OCI-M2 (cell line): Measurements from ENCODE around the gene EFTUD2.
"Not testable (repeated sequence)": the region's sequence is repeated elsewhere in the genome, so short reads cannot be mapped to it uniquely, and the experiment has no call there.

Experiments
- DNase-seq: peaks from one replicate; lab custom pipeline; 2025; ENCODE audit not compliant: unreplicated experiment; lab: John Stamatoyannopoulos, UW

EFTUD2 gene

DNA sequence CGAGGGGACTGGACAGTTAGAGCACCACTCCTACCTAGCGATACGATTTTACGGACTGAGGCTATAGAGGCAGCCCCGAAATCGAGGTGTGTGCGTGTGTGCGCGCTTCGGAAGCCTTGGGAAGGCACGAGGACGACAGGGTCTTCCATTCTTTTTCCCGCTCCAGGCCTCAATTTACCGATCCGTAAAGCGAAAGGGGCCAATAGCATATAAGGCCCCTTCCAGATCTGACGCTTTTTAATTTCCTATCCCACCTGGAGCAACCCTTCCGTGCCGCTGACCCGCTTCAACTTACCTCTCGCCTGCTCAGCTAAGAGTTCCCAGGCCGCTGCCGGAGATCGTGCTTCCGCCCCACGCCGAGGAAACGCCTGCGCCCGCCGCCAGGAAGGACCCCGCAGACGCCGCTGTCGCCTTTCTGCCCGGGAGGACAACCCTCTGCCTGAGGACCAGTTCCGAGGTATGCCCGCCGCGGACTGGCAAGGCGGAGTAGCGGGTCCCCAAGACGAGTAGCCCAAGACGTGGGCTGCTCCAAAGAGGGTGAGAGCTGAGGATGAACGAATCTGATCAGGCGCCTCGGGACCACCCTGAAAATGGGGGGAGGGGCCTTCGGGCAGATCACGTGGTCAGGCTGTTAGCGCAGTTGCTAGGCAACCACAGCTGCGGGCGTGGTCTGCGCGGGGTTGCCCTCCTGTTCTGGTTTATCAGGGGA is at the start of gene EFTUD2:
TSS of gene EFTUD2 (minus strand) at position 372 of the 709 bp plus-strand sequence. CDS start 4,924 bp downstream, outside the sequence.
- DNase-seq, result peak; percentile 54

DNA sequence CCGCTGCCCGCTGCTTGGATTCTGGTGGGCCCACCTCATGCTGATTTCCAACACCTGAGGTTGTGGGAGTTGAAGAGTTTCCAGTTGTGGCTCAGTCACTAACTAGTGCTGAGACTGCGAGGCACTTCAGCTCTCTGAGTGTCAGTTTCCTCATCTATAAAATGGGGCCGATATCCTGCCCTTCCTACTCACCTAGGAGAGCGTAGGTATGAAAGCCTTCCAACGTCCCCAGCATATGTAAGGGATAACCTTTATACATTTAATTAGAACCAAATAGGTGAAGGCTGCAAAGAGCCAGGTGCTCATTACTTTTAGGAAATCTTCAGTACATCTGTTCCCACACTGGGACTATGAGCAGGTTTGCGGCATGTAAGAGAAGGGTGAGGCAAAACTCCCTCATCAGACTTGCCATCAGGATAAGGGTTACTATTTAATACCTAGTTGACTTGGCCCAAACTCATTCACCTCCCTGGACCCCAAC is 49.1 kb upstream of the EFTUD2 start:
- no peak for DNase-seq

DNA sequence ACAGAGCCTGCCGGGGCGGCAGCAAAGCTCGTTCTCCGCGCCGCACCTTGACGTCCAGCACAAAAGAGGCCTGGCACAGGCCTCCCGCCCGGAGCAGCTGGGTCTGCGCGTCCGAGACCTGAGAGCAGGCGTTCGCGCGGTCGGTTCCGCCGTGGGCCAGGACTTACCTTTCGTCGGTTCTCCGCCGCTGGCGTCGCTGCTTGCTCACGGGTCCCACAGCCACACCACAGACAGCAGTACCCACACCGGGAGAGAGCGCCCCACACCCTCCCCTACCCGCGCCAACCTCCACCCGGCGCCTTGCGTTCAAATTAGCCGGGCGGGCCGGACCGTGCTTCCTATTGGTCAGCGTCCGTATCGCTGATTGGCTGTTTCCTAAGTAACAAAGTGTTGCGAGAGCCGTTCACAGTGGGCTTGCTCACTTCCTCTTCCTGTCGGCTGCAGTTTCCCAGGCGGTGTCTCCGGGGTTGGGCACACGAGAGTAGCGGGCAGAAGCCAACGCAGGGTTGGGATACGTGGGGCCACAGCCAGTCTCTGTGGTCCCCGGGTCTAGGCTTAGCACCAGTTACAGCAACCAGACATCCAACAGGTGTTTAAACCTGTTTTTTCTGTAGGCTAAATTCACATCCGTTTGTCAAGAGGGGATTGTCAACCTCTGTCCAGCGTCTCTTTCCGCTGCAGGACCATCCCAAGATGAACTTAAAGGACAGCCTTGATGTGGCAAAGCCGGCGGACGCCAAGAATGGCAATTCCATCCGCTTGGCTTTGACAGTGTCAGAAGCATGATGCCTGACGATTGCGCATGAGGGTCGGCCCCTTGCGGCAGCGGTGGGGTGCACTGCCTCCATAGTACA is 48.4 kb upstream of the EFTUD2 start, which contains the start of gene KIF18B:
TSS of gene KIF18B (minus strand) at position 313 of the 854 bp plus-strand sequence. CDS start 11,429 bp downstream, outside the sequence.
- DNase-seq, result peak; percentile 60

DNA sequence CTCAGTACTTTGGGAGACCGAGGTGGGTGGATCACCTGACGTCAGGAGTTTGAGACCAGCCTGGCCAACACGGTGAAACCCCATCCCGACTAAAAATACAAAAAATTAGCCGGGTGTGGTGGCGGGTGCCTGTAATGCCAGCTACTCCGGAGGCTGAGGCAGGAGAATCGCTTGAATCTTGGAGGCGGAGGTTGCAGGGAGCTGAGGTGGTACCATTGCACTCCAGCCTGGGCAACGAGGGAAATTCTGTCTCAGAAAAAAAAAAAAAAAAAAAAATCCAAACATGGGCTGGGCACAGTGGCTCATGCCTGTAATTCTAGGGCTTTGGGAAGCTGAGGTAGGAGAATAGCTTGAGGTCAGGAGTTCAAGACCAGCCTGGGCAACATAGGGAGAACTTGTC is 46.4 kb upstream of the EFTUD2 start:
- DNase-seq, result not testable (repeated sequence)

DNA sequence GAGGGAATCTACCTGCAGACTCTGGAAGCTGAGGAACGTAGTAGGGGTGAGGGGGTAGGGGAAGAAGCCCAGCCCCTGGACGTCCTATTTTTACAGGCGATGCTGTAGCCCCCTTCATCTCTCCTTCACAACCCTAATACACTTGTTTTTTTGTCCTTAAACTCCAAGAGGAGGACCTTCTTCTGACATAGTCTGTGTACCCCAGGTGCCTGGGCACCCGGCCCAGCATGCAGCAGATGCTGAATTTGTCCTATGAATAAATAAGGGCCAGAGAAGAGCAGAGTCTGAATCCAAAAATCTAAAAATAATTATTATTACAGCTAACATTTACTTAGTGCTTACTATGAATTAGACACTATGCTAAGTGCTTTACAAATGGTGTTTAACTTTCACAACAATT is 43.2 kb upstream of the EFTUD2 start:
- no peak for DNase-seq

DNA sequence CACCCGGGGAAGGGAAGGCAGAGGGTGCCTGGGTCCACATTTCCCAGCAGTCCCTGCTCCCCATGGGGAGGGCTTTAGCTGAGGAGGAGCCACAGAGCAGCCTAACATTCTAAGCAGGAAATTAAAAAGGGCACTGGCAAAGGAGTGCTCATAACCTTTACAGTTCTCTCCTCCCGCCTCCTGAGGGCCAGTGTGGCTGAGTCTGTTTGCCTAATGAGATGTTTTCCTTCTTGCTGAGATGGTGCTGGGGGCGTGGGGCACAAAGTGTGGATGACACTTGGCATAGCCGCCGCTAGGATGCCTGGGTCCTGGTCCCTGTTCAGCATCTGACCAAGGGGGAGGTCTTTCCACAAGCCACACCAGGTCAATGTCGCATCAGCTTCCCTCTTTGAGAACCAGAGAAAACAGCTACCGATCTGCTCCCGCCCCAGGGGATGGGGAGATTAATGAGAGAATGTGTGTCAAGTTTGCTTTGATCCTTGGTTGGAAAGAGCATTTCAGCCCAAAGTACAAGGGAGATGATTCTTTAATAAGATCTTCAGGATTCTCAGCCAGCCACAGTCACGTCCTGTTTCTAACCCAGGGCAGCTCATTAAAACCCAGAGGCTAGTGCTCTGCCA is 42.6 kb upstream of the EFTUD2 start:
- no peak for DNase-seq

DNA sequence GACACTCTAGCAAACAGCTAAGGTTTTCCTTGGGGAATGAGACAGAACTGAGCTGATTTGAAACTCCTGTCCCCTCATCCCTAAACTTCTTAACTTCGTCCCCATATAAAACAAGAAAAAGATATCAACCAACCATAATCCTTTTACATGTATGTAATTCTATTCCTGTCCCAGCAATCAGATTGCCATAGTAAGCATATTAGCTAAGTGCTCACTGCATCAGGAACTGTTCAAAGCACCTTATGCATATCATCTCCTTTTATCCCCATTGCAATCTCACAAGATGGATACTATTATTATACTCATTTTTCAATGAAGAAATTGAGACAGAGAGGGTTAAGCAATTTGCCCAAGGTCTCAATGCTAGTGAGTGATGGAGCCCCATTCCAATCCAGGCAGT is 41.5 kb upstream of the EFTUD2 start:
- DNase-seq, result no peak

DNA sequence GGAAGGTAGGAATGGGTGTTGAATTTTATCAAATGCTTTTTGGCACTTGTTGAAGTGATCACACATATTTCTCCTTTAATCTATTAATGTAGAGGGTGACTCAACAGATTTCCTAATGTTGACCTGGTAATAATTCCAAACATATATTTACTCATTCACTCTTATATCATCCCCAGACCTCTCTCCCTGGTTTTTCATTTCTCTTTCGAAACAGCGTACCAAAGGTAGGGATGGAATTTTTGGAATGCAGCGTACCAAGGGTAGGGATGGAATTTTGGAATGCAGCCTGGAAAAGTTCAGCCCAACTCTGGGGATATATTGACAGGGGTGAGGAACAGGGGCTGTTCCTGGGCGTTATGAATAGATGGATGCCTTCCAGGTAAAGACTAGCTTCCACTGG is 41.1 kb upstream of the EFTUD2 start:
- DNase-seq, result no peak

DNA sequence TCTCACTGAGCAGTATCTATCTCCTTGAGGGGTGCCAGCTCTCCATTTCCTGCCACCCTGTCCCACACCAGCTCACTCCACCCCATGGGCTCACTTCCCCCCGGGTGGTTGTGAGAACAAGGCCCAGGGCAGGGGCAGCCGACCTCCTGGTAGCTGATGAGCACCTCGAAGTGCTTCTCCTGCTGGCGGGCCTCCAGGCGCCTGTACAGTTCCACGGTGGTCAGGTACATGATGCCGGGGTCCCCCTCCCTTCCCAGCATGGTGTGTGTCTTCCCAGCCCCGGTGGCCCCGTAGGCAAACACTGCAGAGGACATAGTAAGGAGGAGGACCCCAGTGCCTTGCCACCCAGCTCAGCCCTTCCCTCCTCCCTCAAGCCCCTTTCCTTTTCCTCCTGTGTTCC is 35.9 kb upstream of the EFTUD2 start:
- DNase-seq, result no peak

DNA sequence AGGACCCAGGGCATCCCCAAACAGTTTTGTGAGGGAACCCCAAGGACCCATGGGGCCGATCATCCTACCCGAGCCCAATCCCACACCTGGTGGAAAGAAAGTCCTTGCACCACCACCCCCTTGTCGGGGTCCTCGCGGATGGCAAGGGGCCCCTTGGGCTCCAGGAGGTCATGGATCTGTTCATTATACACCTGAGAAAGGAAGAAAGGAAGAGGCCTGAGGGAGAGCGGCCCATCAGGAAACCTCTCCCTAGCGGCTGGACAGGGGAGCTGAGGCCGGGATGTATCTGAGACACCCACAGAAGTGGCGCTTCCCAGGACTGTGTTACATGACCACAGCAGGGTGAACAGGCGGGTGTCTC is 35.5 kb upstream of the EFTUD2 start:
- no peak for DNase-seq

DNA sequence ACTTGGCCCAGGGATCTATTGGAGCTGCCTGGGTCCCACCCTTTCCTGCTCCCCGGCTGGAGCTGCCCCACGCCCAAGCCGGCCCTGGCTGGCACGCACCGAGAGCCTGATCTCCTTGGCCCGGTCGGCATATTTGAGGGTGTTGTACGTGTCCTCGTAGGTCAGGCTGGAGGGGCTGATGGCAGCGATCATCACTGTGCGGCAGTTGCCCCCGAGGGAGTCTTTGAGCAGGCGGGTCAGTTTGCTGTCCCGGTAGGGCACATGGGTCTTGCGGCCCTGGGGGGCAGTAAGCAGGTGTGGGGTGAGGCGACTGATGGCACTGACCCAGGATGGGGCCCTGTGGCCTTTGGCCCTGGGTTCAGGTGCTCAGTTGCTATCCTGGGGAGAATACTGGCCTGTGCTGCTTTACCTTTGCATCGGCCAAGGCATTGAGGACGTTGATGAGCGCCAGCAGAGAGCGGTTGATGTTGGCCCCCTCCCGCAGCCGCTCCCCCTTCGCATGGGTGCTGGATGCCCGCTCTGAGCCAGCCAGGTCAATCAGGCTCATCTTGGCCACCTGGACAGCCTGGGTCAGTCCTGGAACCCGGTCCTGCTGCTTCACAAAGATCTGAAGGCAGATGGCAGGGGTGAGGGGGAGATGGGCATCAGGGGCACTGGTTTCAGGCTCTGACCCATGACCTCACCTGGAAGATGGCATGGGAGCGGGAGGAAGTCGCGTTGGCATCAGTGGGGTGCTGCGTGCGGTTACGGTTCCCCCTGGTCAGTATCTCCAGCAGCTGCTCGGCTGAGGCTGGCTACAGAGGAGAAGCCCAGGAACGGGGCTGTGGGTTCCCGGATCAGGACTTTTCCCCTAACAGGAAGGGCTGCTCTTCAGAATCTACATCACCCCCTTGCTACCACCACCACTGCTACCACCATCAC is 34.8 kb upstream of the EFTUD2 start:
- DNase-seq, result no peak

DNA sequence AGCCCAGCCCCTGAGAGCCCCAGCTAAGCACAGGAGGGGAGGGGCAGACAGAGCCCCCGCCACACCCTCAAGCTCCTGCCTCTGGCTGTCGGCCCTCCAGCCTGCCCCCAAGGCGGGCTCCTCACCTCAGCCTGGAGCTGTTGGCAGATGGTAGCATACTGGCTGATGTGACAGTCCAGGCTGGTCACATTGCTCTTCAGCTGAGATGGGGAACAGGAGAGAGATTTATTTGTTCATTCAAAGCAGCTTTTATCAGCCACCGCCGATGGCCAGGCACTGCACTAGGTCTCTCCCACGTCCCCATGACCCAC is 33.5 kb upstream of the EFTUD2 start:
- no peak for DNase-seq

DNA sequence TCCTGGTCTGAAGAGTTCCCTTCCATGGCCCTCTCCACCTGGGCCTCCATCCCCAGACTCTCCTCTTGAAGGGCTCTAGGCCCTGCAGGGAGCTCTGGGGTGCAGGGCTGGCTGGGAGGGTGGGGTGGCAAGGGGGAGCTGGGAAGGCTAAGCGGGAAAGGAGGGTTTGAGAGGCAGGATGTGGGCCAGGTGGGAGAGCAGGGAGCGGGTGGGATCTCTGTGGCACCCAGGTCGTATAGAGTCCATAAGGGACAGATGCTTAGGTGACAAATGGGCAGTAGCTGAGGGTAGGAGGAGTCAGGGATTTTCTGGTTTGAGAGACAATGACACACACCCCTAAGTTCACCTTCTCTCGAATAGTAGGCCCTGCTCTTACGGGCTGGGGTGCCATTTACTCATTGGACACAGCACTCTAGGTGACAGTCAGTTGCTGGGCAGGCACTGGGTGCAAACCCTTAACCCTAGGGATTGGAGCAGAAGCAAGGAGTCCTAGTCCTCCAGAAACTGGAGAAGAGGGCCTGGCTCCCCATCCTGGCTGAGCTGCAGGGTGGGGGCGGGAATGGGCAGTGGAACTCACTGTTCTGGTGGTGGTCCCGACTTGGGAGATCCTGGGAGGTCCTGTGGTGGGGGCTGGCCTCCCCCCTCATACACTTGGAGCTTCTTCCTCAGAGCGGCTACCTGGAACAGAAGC is 33.0 kb upstream of the EFTUD2 start:
- no peak for DNase-seq

DNA sequence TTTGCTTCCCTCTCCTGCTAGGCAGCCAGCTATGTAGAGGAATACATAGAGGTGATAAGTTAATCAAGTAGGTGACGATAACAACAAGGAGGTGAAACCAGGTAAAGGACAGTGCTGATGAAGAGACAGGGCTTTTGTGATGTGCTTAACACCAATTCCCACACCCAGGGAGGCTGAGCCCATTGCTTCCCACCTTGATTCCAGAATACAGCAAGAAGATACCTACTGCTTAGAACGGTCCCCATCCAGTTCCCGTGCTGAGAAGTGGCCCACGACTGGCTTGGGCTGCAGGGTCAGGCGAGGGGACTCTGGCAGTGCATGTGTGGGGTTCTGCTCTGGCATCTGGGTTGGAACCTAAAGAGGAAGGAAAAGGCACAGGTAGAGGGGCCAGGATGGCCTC is 32.1 kb upstream of the EFTUD2 start:
- no peak for DNase-seq

DNA sequence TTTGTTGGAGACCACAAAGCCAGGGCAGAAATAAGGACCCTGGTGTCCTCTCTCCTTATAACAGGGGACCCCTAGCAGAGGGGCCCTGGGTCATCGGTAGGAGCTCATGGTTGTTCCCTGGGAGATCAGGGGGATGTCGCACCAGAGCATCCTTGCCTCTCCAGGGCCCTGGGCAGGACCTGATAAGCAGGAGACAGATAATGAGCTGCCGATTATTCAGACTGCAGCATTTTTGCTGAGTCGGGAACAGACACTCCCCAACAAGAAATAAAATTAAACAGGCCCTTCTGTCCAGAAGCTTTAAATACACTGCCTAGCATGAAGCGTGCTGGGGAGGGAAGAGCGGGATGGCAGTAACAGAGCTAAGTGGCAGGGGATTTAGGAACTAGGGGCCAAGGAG is 31.4 kb upstream of the EFTUD2 start:
- DNase-seq, result no peak

DNA sequence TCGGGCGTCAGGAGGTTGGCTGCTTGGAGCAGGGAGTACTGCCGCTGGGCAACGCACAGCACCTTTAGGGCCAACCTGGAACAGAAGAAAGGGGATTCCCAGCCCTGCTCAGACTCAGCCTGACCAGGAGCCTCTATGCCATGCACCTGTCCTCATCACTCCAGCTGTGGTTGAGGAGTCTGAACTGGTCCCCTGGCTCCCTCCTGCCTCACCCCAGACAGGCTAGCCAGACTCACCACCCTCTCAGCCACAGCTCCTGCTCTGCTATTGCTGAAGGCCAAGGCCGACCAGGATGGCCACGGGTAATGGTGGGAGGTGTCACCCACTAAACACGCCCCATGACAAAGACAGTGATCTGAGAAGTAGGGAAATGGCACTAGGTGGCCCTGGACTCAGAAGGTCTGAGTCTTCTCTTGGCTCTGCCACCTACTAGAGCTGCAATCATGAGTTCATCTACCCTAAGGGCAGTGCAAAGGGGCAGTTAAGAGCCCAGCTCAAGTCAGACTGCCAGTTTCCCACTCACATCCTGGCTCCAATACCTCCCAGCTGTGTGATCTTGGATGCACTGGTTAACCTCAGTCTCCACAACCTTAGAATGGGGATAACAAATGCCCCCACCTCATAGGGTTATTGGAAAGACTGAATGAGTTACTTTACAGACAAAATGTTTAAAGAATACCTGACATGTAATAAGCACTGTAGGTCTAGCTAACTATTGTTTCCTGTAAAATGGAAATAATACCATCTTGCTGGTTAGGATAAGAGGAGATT is 29.9 kb upstream of the EFTUD2 start:
- DNase-seq, result no peak

DNA sequence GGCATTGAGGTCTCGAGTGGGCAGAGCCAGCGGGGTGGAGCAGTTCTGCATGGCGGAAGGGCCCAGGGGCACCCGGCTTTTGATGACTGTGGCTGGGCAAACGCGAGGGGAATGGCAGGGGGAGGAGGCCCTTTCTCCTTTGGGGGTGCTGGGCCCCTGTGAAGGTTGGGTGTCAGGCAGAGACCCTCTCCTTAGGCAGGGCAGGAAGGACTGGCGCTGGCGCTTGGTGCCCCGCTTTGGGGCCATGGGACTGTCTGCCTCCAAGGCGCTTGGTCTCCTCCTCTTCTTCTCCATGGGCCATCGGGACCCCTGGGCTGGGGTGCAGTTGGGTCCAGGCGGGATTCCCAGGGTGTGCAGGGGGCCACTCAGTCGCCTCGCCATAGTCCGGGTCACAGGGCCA is 28.9 kb upstream of the EFTUD2 start:
- no peak for DNase-seq

DNA sequence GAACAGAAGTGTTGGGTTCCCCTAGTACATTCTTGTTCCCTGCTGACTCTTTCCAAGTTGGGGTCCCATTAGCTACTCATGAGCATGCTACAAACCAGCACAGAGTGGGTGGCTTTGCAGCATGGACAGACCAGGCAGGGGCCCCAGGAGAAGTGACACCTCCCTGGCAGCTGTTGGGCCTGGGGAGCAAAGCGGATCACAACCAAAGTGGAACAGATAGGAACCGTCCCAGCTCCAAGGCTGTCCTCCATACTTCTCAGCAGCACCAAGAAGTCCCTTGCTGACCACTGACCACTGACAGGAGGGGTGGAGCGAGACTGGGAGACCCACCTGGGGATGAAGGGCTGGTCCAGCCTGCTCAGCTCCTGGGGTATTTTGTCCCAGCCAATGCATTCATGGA is 28.5 kb upstream of the EFTUD2 start:
- no peak for DNase-seq

DNA sequence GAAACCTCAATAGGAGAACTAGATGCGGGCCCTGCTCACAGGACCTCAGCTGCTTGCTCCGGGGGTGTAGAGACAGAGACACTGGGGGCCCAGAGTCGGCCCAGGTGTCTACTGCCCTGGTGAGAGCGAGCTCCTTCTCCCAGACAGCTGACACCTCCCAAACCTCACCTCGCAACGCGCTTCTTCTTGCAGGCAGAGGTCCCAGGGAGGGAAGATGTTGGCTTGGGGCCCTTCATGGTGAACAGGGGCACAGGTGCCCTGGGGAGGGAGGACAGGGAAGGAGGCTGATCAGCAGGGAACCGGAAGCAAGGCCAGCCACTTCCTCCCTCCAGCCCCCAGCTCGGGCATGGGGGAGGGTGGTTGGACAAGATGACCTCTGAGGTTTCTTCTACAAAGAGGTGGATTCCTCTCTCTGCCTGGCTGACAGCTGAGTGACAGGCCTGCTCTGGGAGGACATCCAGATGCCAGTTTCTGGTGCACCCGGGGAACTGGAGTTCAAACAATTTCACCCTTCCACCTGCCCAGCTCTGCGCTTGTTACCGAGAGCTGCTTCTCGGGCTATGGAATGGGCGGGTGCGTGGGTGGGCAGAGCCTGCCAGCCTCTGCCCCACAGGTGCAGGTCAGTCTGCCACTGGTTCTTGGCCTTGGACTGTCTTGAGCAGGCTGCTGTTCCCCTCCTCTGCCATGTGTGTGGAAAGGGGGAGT is 27.7 kb upstream of the EFTUD2 start:
- no peak for DNase-seq
